HepG2 (cell line): ENCODE data around the gene CCDC201. TPM values are rescaled to one million over a fixed set of nuclear protein-coding genes. Genes with fewer than 3 reads are reported as not detected.

Experiments used
- ADNP ChIP-seq: sonication (generic); formaldehyde crosslinking; IDR thresholded peaks from 2 replicates; pipeline ENCODE4 v1.4.0; 2020; ENCODE audit warnings: missing genetic modification reagents
- BORCS8-MEF2B ChIP-seq: sonication (generic); formaldehyde crosslinking; IDR thresholded peaks from 2 replicates; pipeline ENCODE4 v1.8.0; 2022; ENCODE audit warnings: mild to moderate bottlenecking, missing genetic modification reagents
- CCAR2 ChIP-seq: fragments of 200-400 bp; formaldehyde crosslinking; optimal IDR thresholded peaks from 2 replicates; pipeline ENCODE3; 2018; ENCODE audit warnings: low read depth, mild to moderate bottlenecking, low read length, moderate library complexity
- CHD4 ChIP-seq: fragments of 200-600 bp; sonication (generic); IDR thresholded peaks from 2 replicates; pipeline ENCODE4 v1.7.0; 2017; ENCODE audit warnings: mild to moderate bottlenecking, low read length, borderline replicate concordance
- GPN1 ChIP-seq: sonication (generic); formaldehyde crosslinking; IDR thresholded peaks from 2 replicates; pipeline ENCODE4 v1.5.1; 2020; ENCODE audit warnings: missing genetic modification reagents, borderline replicate concordance
- KDM5B ChIP-seq: sonication (generic); formaldehyde crosslinking; IDR thresholded peaks from 2 replicates; pipeline ENCODE4 v1.4.0; 2020; ENCODE audit warnings: missing genetic modification reagents, mild to moderate bottlenecking, borderline replicate concordance
- MED13 ChIP-seq: sonication (generic); formaldehyde crosslinking; IDR thresholded peaks from 2 replicates; pipeline ENCODE4 v1.5.0; 2020; ENCODE audit warnings: missing genetic modification reagents
- NFKBIZ ChIP-seq: IDR thresholded peaks from 2 replicates; pipeline ENCODE4 v1.6.1; 2018; ENCODE audit warnings: missing genetic modification reagents, missing compliant biosample characterization
- TBL1XR1 ChIP-seq: fragments of 150-350 bp; IDR thresholded peaks from 2 replicates; pipeline ENCODE4 v1.6.1; 2014; ENCODE audit warnings: borderline replicate concordance, low read length; ENCODE audit not compliant: partially characterized antibody
- ZFP36L2 ChIP-seq: sonication (generic); formaldehyde crosslinking; IDR thresholded peaks from 2 replicates; pipeline ENCODE4 v1.4.0; 2020; ENCODE audit warnings: missing genetic modification reagents
- ZFP82 ChIP-seq: sonication (generic); formaldehyde crosslinking; IDR thresholded peaks from 2 replicates; pipeline ENCODE4 v1.5.1; 2020; ENCODE audit warnings: mild to moderate bottlenecking, missing genetic modification reagents, borderline replicate concordance
- ZNF350 ChIP-seq: sonication (generic); formaldehyde crosslinking; IDR thresholded peaks from 2 replicates; pipeline ENCODE4 v1.4.0; 2020; ENCODE audit warnings: mild to moderate bottlenecking, low read depth, missing genetic modification reagents, borderline replicate concordance
- ZNF75D ChIP-seq: sonication (generic); formaldehyde crosslinking; IDR thresholded peaks from 2 replicates; pipeline ENCODE4 v1.8.1; 2023; ENCODE audit warnings: missing genetic modification reagents, mild to moderate bottlenecking, borderline replicate concordance
- polyA plus RNA-seq, 8 experiments: library from polyadenylated mRNA; depleted of rRNA in 3 of 8; stranded (reverse) in 7 of 8; unstranded in 1 of 8; fragments of >200 nt; fragmentation: Illumina TruSeq in 4 of 8; extraction: Trizol in 4 of 8; gene quantifications; 2 replicates each; pipeline versions ENCODE4 v1.2.1 to v1.2.3, GENCODE V29; 2011 to 2016; ENCODE audit warnings: low read depth in 4 of 8, missing spikeins in 1 of 8, mixed read lengths in 1 of 8; ENCODE audit not compliant: insufficient read depth in 1 of 8
- total RNA-seq, 5 experiments: library from RNA; depleted of rRNA; stranded (reverse); fragments of >200 nt; fragmentation: Illumina TruSeq; extraction: Trizol; gene quantifications; 2 replicates each; pipeline ENCODE4 v1.2.3, GENCODE V29; 2016; ENCODE audit warnings: low read depth in 1 of 5
- TF ChIP-seq, protein P1 (sequence below): sonication (generic); formaldehyde crosslinking; IDR thresholded peaks from 2 replicates; pipeline ENCODE4 v1.4.0; 2020; ENCODE audit warnings: missing genetic modification reagents, borderline replicate concordance
- TF ChIP-seq, protein P2 (sequence below): sonication (generic); formaldehyde crosslinking; IDR thresholded peaks from 2 replicates; pipeline ENCODE4 v1.9.0; 2021; ENCODE audit warnings: missing genetic modification reagents, borderline replicate concordance
- TF ChIP-seq, protein P3 (sequence below): sonication (generic); formaldehyde crosslinking; IDR thresholded peaks from 2 replicates; pipeline ENCODE4 v1.5.0; 2020; ENCODE audit warnings: missing genetic modification reagents, mild to moderate bottlenecking, borderline replicate concordance
- TF ChIP-seq, protein P4 (sequence below): fragments of 450-650 bp; IDR thresholded peaks from 2 replicates; pipeline ENCODE4 v1.6.1; 2017
- TF ChIP-seq, protein P5 (sequence below): sonication (generic); formaldehyde crosslinking; IDR thresholded peaks from 2 replicates; pipeline ENCODE4 v1.4.0; 2020; ENCODE audit warnings: mild to moderate bottlenecking, missing genetic modification reagents
- TF ChIP-seq, protein P6 (sequence below): IDR thresholded peaks from 2 replicates; pipeline ENCODE4 v1.6.1; 2016; ENCODE audit warnings: control low read depth

Gene CCDC201
- total and polyA plus RNA-seq, 2 of the 13 experiments (the other 11 are each of a cell fraction or from before 2014, with no cell fraction given), result 0.92 TPM; not detected in 1

DNA sequence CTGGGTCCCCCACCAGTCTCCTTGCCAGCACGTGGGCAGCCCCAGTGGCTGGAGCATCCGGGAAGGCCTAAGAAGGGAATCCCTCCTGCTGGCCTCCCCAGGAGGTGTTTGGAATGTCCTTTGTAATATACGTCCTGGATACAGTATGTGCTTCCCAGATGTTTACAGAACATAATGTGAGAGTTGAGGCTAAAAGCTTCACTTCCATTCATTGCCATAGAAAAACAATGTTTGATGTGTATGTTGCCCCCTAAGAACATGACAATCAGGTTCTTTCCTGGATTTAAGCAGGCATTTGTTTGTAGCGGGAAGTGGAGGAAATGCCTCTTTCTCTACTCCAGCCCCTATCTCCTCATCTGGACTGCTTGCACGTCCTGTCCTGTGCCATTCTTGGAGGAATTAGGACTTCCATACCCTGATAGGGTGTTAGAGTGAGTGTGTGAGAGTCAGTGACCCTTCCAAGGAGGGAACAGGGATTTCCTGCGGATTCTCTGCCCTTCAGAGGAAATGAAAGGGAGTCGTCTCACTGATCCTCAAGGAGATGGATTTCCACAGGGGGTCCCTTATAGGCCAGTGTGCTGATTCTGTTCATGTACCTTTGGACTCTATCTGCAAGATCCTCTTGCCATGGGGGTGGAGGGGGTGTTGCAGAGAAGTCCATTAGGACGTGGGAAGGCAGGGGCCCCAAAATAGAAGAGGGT, 16.6 kb upstream of the CCDC201 start (continued):
- TF ChIP-seq, protein P1, sequence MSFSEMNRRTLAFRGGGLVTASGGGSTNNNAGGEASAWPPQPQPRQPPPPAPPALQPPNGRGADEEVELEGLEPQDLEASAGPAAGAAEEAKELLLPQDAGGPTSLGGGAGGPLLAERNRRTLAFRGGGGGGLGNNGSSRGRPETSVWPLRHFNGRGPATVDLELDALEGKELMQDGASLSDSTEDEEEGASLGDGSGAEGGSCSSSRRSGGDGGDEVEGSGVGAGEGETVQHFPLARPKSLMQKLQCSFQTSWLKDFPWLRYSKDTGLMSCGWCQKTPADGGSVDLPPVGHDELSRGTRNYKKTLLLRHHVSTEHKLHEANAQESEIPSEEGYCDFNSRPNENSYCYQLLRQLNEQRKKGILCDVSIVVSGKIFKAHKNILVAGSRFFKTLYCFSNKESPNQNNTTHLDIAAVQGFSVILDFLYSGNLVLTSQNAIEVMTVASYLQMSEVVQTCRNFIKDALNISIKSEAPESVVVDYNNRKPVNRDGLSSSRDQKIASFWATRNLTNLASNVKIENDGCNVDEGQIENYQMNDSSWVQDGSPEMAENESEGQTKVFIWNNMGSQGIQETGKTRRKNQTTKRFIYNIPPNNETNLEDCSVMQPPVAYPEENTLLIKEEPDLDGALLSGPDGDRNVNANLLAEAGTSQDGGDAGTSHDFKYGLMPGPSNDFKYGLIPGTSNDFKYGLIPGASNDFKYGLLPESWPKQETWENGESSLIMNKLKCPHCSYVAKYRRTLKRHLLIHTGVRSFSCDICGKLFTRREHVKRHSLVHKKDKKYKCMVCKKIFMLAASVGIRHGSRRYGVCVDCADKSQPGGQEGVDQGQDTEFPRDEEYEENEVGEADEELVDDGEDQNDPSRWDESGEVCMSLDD, result no peak
- TF ChIP-seq, protein P2, sequence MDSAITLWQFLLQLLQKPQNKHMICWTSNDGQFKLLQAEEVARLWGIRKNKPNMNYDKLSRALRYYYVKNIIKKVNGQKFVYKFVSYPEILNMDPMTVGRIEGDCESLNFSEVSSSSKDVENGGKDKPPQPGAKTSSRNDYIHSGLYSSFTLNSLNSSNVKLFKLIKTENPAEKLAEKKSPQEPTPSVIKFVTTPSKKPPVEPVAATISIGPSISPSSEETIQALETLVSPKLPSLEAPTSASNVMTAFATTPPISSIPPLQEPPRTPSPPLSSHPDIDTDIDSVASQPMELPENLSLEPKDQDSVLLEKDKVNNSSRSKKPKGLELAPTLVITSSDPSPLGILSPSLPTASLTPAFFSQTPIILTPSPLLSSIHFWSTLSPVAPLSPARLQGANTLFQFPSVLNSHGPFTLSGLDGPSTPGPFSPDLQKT (CRISPR knock-in tag), result no peak
- TF ChIP-seq, protein P3, sequence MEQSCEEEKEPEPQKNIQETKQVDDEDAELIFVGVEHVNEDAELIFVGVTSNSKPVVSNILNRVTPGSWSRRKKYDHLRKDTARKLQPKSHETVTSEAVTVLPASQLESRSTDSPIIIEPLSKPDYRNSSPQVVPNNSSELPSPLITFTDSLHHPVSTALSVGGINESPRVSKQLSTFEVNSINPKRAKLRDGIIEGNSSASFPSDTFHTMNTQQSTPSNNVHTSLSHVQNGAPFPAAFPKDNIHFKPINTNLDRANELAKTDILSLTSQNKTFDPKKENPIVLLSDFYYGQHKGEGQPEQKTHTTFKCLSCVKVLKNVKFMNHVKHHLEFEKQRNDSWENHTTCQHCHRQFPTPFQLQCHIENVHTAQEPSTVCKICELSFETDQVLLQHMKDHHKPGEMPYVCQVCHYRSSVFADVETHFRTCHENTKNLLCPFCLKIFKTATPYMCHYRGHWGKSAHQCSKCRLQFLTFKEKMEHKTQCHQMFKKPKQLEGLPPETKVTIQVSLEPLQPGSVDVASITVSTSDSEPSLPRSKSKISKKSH (CRISPR knock-in tag), result no peak
- TF ChIP-seq CCAR2 (no peak), TBL1XR1 (no peak), NFKBIZ (CRISPR knock-in tag) (0 out of 2 replicates have a peak, but pooled peaks have one; percentile 13), MED13 (CRISPR knock-in tag) (no peak), KDM5B (CRISPR knock-in tag) (no peak), ZFP36L2 (CRISPR knock-in tag) (no peak), ZNF350 (no peak), ZFP82 (0 out of 2 replicates have a peak, but pooled peaks have one; percentile 34), ADNP (no peak), CHD4 (no peak), BORCS8-MEF2B (CRISPR knock-in tag) (no peak), GPN1 (CRISPR knock-in tag) (no peak), ZNF75D (no peak)
- TF ChIP-seq, protein P4, sequence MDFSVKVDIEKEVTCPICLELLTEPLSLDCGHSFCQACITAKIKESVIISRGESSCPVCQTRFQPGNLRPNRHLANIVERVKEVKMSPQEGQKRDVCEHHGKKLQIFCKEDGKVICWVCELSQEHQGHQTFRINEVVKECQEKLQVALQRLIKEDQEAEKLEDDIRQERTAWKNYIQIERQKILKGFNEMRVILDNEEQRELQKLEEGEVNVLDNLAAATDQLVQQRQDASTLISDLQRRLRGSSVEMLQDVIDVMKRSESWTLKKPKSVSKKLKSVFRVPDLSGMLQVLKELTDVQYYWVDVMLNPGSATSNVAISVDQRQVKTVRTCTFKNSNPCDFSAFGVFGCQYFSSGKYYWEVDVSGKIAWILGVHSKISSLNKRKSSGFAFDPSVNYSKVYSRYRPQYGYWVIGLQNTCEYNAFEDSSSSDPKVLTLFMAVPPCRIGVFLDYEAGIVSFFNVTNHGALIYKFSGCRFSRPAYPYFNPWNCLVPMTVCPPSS, result no peak
- TF ChIP-seq, protein P5, sequence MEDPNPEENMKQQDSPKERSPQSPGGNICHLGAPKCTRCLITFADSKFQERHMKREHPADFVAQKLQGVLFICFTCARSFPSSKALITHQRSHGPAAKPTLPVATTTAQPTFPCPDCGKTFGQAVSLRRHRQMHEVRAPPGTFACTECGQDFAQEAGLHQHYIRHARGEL (CRISPR knock-in tag), result no peak; the same call in 1 of the 2 replicates
- TF ChIP-seq, protein P6, sequence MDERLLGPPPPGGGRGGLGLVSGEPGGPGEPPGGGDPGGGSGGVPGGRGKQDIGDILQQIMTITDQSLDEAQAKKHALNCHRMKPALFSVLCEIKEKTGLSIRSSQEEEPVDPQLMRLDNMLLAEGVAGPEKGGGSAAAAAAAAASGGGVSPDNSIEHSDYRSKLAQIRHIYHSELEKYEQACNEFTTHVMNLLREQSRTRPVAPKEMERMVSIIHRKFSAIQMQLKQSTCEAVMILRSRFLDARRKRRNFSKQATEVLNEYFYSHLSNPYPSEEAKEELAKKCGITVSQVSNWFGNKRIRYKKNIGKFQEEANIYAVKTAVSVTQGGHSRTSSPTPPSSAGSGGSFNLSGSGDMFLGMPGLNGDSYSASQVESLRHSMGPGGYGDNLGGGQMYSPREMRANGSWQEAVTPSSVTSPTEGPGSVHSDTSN (CRISPR knock-in tag), result no peak
